GM23338 (cell line): ENCODE results near the gene SGSM1. TPM values are rescaled to one million over a fixed set of nuclear protein-coding genes. Genes with fewer than 3 reads are reported as not detected.

Experiments
- ATAC-seq: fragments of 200-7000 bp; cut with Tn5 transposase; 3 replicates; pipeline ENCODE4 v1.9.1; 2020
- DNase-seq: peaks from one replicate; pipeline ENCODE4 v3.0.0-alpha.2; 2015; ENCODE audit warnings: low spot score
- H2AFZ ChIP-seq: fragments of 200-600 bp; sonication (generic); 2 replicates; pipeline ENCODE4 v1.8.0; 2016; ENCODE audit warnings: antibody characterized with exemption, mild to moderate bottlenecking, moderate library complexity
- H3F3A ChIP-seq: fragments of 200-600 bp; sonication (generic); replicated peaks from 2 replicates; pipeline ENCODE4 v1.8.0; 2017; ENCODE audit warnings: antibody characterized with exemption, mixed run types, low read depth
- H3K27ac ChIP-seq: fragments of 200-600 bp; sonication (generic); 2 replicates; pipeline ENCODE4 v1.6.1; 2016; ENCODE audit warnings: low read depth
- H3K27me3 ChIP-seq: fragments of 200-600 bp; sonication (generic); 2 replicates; pipeline ENCODE4 v1.8.0; 2016; ENCODE audit warnings: mild to moderate bottlenecking, mixed run types, moderate library complexity; ENCODE audit not compliant: insufficient read depth
- H3K36me3 ChIP-seq: fragments of 200-600 bp; sonication (generic); 2 replicates; pipeline ENCODE4 v1.8.0; 2016; ENCODE audit warnings: mild to moderate bottlenecking; ENCODE audit not compliant: insufficient read depth
- H3K4me1 ChIP-seq: fragments of 200-600 bp; sonication (generic); 2 replicates; pipeline ENCODE4 v1.8.0; 2016; ENCODE audit warnings: mild to moderate bottlenecking, moderate library complexity; ENCODE audit not compliant: insufficient read depth
- H3K4me2 ChIP-seq: fragments of 200-600 bp; sonication (generic); 2 replicates; pipeline ENCODE4 v1.7.1; 2017; ENCODE audit warnings: mixed run types
- H3K4me3 ChIP-seq: fragments of 200-600 bp; sonication (generic); 2 replicates; pipeline ENCODE4 v1.6.1; 2016; ENCODE audit warnings: mixed run types
- H3K79me2 ChIP-seq: fragments of 200-600 bp; sonication (generic); replicated peaks from 2 replicates; pipeline ENCODE4 v1.8.0; 2017; ENCODE audit warnings: mild to moderate bottlenecking; ENCODE audit not compliant: insufficient read depth
- H3K9me2 ChIP-seq: fragments of 200-600 bp; sonication (generic); 2 replicates; pipeline ENCODE4 v1.8.0; 2017; ENCODE audit not compliant: insufficient read depth
- H4K20me1 ChIP-seq: fragments of 200-600 bp; sonication (generic); replicated peaks from 2 replicates; pipeline ENCODE4 v1.8.0; 2017; ENCODE audit warnings: mild to moderate bottlenecking; ENCODE audit not compliant: insufficient read depth
- H3K27ac Mint-ChIP-seq: 2 replicates; pipeline ENCODE4 v1.8.0; 2020; ENCODE audit warnings: inconsistent platforms, mild to moderate bottlenecking, moderate library complexity, mixed read lengths
- H3K27me3 Mint-ChIP-seq: 3 replicates; pipeline ENCODE4 v1.8.0; 2022; ENCODE audit warnings: low read depth, mild to moderate bottlenecking, moderate library complexity, mixed read lengths, inconsistent platforms; ENCODE audit not compliant: insufficient read depth, poor library complexity
- H3K36me3 Mint-ChIP-seq: 3 replicates; pipeline ENCODE4 v1.8.0; 2021; ENCODE audit warnings: low read depth, mild to moderate bottlenecking, inconsistent platforms, moderate library complexity, mixed read lengths
- H3K4me1 Mint-ChIP-seq: 3 replicates; pipeline ENCODE4 v1.8.0; 2020; ENCODE audit warnings: mild to moderate bottlenecking, inconsistent platforms, mixed read lengths
- H3K4me3 Mint-ChIP-seq: 3 replicates; pipeline ENCODE4 v1.8.0; 2021; ENCODE audit warnings: moderate library complexity, mild to moderate bottlenecking, inconsistent platforms, mixed read lengths
- H3K9me3 Mint-ChIP-seq: 3 replicates; pipeline ENCODE4 v1.8.0; 2020; ENCODE audit warnings: moderate library complexity, mild to moderate bottlenecking, inconsistent platforms, mixed read lengths
- CREB1 ChIP-seq: fragments of 250-450 bp; sonication (Bioruptor Pico); IDR thresholded peaks from 2 replicates; pipeline ENCODE4 v1.5.0; 2020; ENCODE audit warnings: low read depth, mild to moderate bottlenecking, moderate library complexity
- EZH2 ChIP-seq: fragments of 200-600 bp; sonication (generic); IDR thresholded peaks from one replicate; pipeline ENCODE4 v1.8.0; 2017; ENCODE audit warnings: antibody characterized with exemption, mild to moderate bottlenecking, low read depth; ENCODE audit not compliant: unreplicated experiment
- EZH2phosphoT487 ChIP-seq: fragments of 200-600 bp; sonication (generic); IDR thresholded peaks from one replicate; pipeline ENCODE4 v1.8.1; 2018; ENCODE audit warnings: antibody characterized with exemption; ENCODE audit not compliant: unreplicated experiment
- JUNB ChIP-seq: IDR thresholded peaks from one replicate; pipeline ENCODE4 v1.6.1; 2016; ENCODE audit warnings: antibody characterized with exemption; ENCODE audit not compliant: unreplicated experiment
- NANOG ChIP-seq: IDR thresholded peaks from 2 replicates; pipeline ENCODE4 v1.6.1; 2016; ENCODE audit warnings: antibody characterized with exemption, borderline replicate concordance
- POLR2AphosphoS5 ChIP-seq: IDR thresholded peaks from 2 replicates; pipeline ENCODE4 v1.6.1; 2016; ENCODE audit warnings: antibody characterized with exemption, low read depth
- REST ChIP-seq: IDR thresholded peaks from one replicate; pipeline ENCODE4 v1.6.1; 2018; ENCODE audit warnings: antibody characterized with exemption; ENCODE audit not compliant: unreplicated experiment
- STAT1 ChIP-seq: IDR thresholded peaks from one replicate; pipeline ENCODE4 v1.6.1; 2016; ENCODE audit warnings: antibody characterized with exemption; ENCODE audit not compliant: unreplicated experiment
- ZNF114 ChIP-seq: fragments of 250-450 bp; sonication (Bioruptor Pico); IDR thresholded peaks from 2 replicates; pipeline ENCODE4 v1.5.0; 2020; ENCODE audit warnings: mild to moderate bottlenecking, moderate library complexity
- ZNF331 ChIP-seq: fragments of 250-450 bp; sonication (Bioruptor Pico); IDR thresholded peaks from 2 replicates; pipeline ENCODE4 v1.5.0; 2020; ENCODE audit warnings: low read depth, mild to moderate bottlenecking, moderate library complexity
- ZNF462 ChIP-seq: fragments of 250-450 bp; sonication (Bioruptor Pico); IDR thresholded peaks from 2 replicates; pipeline ENCODE4 v1.5.0; 2020; ENCODE audit warnings: mild to moderate bottlenecking, moderate library complexity
- polyA plus RNA-seq: library from polyadenylated mRNA; unstranded; fragments of >200 nt; fragmentation: Nextera tagmentation; extraction: Ambion mirVana; gene quantifications from 2 replicates; pipeline ENCODE4 v1.2.1, GENCODE V29; 2016
- total RNA-seq: library from RNA; depleted of rRNA; stranded (reverse); fragments of >200 nt; shearing (Covaris generic); gene quantifications from 2 replicates; pipeline ENCODE4 v1.2.3, GENCODE V29; 2014
- TF ChIP-seq, protein P1 (sequence below), 2 experiments: fragments of 200-600 bp in 1 of 2; sonication (generic) in 1 of 2; conservative IDR thresholded peaks; 2 replicates each; pipeline versions ENCODE4 v1.5.1 to v1.6.1; 2016 to 2017; ENCODE audit warnings: antibody characterized with exemption in 2 of 2, low read depth in 2 of 2, mild to moderate bottlenecking in 2 of 2, moderate library complexity in 1 of 2

The SGSM1 gene
- total and polyA plus RNA-seq, 2 experiments from 2014 or later, result 4.7 to 5.4 TPM

- TF ChIP-seq REST, result no peak
- no peak for TF ChIP-seq JUNB
- TF ChIP-seq ZNF331 (CRISPR knock-in tag), result no peak
- TF ChIP-seq STAT1, result no peak
These were observed 158.4 kb downstream of the SGSM1 start (continued) for GRCh38 chr22:24964441-24964840.

GRCh38 chr22:24965822-24966626 lies 160.0 kb downstream of the SGSM1 start:
- ATAC-seq (no peak), DNase-seq (no peak)
- Histone ChIP-seq H2AFZ (no peak overlapping the region), H3K79me2 (peaks cover 72% of the 10 kb centered on the region), H4K20me1 (0 out of 2 replicates have a peak, but pooled peaks cover 2% of the 10 kb centered on the region), H3K27ac (peak overlapping the region; percentile 78; the same call in 1 of the 2 replicates), H3K27me3 (no peaks in the 10 kb centered on the region), H3K4me2 (no peak overlapping the region), H3K4me3 (no peak overlapping the region), H3K4me1 (peaks cover 26% of the 10 kb centered on the region), H3K36me3 (no peaks in the 10 kb centered on the region), H3K9me2 (no peaks in the 10 kb centered on the region), H3F3A (0 out of 2 replicates have a peak, but pooled peaks cover 3% of the 10 kb centered on the region)
- Mint-ChIP-seq H3K9me3 (no peaks in the 10 kb centered on the region; the same call in 2 of the 3 replicates), H3K36me3 (peaks cover 6% of the 10 kb centered on the region; the same call in 2 of the 3 replicates), H3K27ac (peak overlapping the region; percentile 57; the same call in 1 of the 2 replicates), H3K4me1 (peaks cover 38% of the 10 kb centered on the region), H3K4me3 (no peak overlapping the region), H3K27me3 (peaks cover 2% of the 10 kb centered on the region)
- TF ChIP-seq, protein P1, sequence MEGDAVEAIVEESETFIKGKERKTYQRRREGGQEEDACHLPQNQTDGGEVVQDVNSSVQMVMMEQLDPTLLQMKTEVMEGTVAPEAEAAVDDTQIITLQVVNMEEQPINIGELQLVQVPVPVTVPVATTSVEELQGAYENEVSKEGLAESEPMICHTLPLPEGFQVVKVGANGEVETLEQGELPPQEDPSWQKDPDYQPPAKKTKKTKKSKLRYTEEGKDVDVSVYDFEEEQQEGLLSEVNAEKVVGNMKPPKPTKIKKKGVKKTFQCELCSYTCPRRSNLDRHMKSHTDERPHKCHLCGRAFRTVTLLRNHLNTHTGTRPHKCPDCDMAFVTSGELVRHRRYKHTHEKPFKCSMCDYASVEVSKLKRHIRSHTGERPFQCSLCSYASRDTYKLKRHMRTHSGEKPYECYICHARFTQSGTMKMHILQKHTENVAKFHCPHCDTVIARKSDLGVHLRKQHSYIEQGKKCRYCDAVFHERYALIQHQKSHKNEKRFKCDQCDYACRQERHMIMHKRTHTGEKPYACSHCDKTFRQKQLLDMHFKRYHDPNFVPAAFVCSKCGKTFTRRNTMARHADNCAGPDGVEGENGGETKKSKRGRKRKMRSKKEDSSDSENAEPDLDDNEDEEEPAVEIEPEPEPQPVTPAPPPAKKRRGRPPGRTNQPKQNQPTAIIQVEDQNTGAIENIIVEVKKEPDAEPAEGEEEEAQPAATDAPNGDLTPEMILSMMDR (conservative IDR thresholded peaks at IDR 0.05; ENCODE audit: low read depth in 2 of 2), result no peak
- TF ChIP-seq ZNF331 (CRISPR knock-in tag), result no peak
- no peak for TF ChIP-seq EZH2
- no peak for TF ChIP-seq POLR2AphosphoS5
- no peak for TF ChIP-seq CREB1
- TF ChIP-seq STAT1, result no peak
- TF ChIP-seq JUNB, result no peak
- no peak for TF ChIP-seq NANOG
- no peak for TF ChIP-seq EZH2phosphoT487
- no peak for TF ChIP-seq ZNF114 (CRISPR knock-in tag)
- TF ChIP-seq ZNF462 (CRISPR knock-in tag), result no peak
